Natural killer cell (primary cell): Measurements from ENCODE around the gene ZBTB8A. TPM values are rescaled to one million over a fixed set of nuclear protein-coding genes. Genes with fewer than 3 reads are reported as not detected.

Experiments
- ATAC-seq, 3 donors: fragments of 150-1000 bp in 2 of 3; fragments of 200-7000 bp in 1 of 3; cut with Tn5 transposase; 1 replicate in 1 of 3; 2 replicates in 2 of 3; pipeline ENCODE4 v1.10.0; 2021; ENCODE audit warnings: mild to moderate bottlenecking in 2 of 3, moderate library complexity in 2 of 3
- DNase-seq, 2 donors: peaks; one replicate each; pipeline versions ENCODE4 v3.0.0 to v3.0.0-alpha.2; 2013 to 2021; ENCODE audit warnings: mixed read lengths in 1 of 2
- H3K27ac ChIP-seq: one replicate; pipeline ENCODE4 v1.5.1; 2013; ENCODE audit warnings: mild to moderate bottlenecking, low read length
- H3K27me3 ChIP-seq: one replicate; pipeline ENCODE4 v1.6.1; 2013; ENCODE audit warnings: low read length; ENCODE audit not compliant: control insufficient read depth, insufficient read depth
- H3K36me3 ChIP-seq: one replicate; pipeline ENCODE4 v1.6.1; 2013; ENCODE audit warnings: low read length; ENCODE audit not compliant: control insufficient read depth, insufficient read depth
- H3K4me1 ChIP-seq: one replicate; pipeline ENCODE4 v1.6.1; 2013; ENCODE audit warnings: low read length; ENCODE audit not compliant: control insufficient read depth, insufficient read depth
- H3K4me3 ChIP-seq: one replicate; pipeline ENCODE4 v1.5.1; 2013; ENCODE audit warnings: low read length
- H3K9me3 ChIP-seq: one replicate; pipeline ENCODE4 v1.6.1; 2013; ENCODE audit warnings: low read length; ENCODE audit not compliant: control insufficient read depth, insufficient read depth
- H3K27ac Mint-ChIP-seq, 2 donors: one replicate each; pipeline ENCODE4 v1.8.0; 2022; ENCODE audit warnings: mild to moderate bottlenecking in 2 of 2, mixed read lengths in 2 of 2, moderate library complexity in 1 of 2
- H3K27me3 Mint-ChIP-seq, 2 donors: one replicate each; pipeline ENCODE4 v1.8.0; 2022; ENCODE audit warnings: low read depth in 2 of 2, mixed read lengths in 2 of 2
- H3K36me3 Mint-ChIP-seq: one replicate; pipeline ENCODE4 v1.8.0; 2022; ENCODE audit warnings: mixed read lengths
- H3K4me1 Mint-ChIP-seq, 2 donors: one replicate each; pipeline ENCODE4 v1.8.0; 2022; ENCODE audit warnings: mixed read lengths in 2 of 2
- H3K4me3 Mint-ChIP-seq: one replicate; pipeline ENCODE4 v1.8.0; 2022; ENCODE audit warnings: mild to moderate bottlenecking, moderate library complexity, mixed read lengths
- H3K9me3 Mint-ChIP-seq, 2 donors: one replicate each; pipeline ENCODE4 v1.8.0; 2022; ENCODE audit warnings: mixed read lengths in 2 of 2
- WGBS: methylation state at CpG from one replicate; pipeline ENCODE4 v1.1.7; 2013; ENCODE audit warnings: missing lambda C conversion rate; ENCODE audit not compliant: insufficient coverage; 5-methylcytosine and 5-hydroxymethylcytosine counted together
- intact Hi-C: fragments of 100-400 bp; cut with micrococcal nuclease; formaldehyde crosslinking; loops from one replicate; pipeline ENCODE4 v1.14.2; 2022
- total RNA-seq, 4 donors: library from RNA; stranded (reverse); fragments of 120-200 nt in 1 of 4; gene quantifications; one replicate each; pipeline versions ENCODE4 v1.2.3 to v1.2.4, GENCODE V29; 2013 to 2022
- TF ChIP-seq, protein P1 (sequence below): fragments of 200-600 bp; IDR thresholded peaks from one replicate; pipeline ENCODE4 v1.8.0; 2022; ENCODE audit warnings: antibody characterized with exemption

ZBTB8A gene
- total RNA-seq, 3 donors from 2014 or later (not counting 1 experiment from before 2014, with no cell fraction given) = 0.16 to 0.50 (median 0.33) TPM

DNA sequence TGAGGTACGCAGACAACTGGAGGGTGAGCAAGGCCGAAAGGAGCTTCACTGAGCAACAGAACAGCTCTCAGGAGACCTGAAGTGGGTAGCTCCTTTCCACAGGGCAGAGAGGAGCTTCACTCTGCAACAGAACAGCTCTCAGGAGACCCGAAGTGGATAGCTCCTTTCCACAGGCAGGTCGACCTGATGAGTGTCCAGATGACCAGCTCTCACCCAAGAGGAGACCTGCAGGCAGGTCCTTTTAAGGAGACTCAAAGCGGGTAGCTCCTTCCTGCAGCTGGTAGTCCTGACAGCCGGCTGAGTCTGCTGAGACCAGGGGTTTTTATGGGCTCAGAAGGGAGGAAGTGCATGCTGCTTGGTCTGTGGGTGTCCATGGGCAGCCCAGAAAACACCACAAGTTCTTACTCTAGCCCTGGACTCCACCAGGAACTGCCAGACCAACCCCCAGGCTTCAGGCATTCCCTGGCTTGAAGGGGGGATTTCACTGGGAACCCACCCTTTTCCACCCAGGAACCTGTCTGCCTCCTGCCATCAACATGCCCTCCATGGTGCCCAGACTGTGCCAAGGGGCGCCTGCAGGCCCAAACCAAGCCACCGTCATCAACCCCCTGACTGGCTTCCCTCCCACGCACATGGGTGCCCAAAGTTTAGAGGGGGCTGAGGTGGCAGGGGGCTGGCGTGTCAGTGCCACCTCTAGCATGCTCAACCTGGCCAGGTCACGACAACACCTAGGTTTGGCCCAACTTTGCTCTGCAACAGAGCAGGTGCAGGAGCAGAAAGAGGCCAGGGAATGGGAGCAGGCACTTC, 67.5 kb downstream of the ZBTB8A start:
- no peaks in the 10 kb centered on the region for H3K36me3 ChIP-seq
- Mint-ChIP-seq H3K4me1 (no peaks in the 10 kb centered on the region), H3K9me3 (no peaks in the 10 kb centered on the region), H3K27me3 (no peaks in the 10 kb centered on the region), H3K27ac (no peak overlapping the region), H3K36me3 (no peaks in the 10 kb centered on the region), H3K4me3 (no peak overlapping the region)
- no peaks in the 10 kb centered on the region for H3K27me3 ChIP-seq
- TF ChIP-seq, protein P1, sequence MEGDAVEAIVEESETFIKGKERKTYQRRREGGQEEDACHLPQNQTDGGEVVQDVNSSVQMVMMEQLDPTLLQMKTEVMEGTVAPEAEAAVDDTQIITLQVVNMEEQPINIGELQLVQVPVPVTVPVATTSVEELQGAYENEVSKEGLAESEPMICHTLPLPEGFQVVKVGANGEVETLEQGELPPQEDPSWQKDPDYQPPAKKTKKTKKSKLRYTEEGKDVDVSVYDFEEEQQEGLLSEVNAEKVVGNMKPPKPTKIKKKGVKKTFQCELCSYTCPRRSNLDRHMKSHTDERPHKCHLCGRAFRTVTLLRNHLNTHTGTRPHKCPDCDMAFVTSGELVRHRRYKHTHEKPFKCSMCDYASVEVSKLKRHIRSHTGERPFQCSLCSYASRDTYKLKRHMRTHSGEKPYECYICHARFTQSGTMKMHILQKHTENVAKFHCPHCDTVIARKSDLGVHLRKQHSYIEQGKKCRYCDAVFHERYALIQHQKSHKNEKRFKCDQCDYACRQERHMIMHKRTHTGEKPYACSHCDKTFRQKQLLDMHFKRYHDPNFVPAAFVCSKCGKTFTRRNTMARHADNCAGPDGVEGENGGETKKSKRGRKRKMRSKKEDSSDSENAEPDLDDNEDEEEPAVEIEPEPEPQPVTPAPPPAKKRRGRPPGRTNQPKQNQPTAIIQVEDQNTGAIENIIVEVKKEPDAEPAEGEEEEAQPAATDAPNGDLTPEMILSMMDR = no peak
- DNase-seq (no peak), ATAC-seq (no peak)
- H3K4me1 ChIP-seq = peaks cover 4% of the 10 kb centered on the region
- intact Hi-C loops = no loop called here
- 82% methylated on average over 11 of the region's 11 CpGs for WGBS
- no peak overlapping the region for H3K27ac ChIP-seq
- no peak overlapping the region for H3K4me3 ChIP-seq
- no peaks in the 10 kb centered on the region for H3K9me3 ChIP-seq

DNA sequence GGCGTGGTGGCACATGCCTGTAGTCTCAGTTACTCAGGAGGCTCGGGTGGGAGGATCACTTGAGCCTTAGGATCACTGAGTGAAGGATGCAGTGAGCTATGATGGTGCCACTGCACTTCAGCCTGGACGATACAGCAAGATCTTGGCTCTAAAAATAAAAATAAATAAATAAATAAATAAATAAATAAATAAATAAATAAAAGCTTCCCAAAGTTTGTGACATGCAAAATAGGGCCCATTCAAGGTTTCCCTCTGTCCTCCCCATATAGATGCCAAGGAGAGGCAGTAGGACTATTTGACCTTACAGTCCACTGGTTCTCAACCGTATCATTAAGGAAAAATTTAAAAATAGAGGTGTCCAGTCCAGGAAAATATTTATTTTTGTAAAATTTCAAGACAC, 70.0 kb downstream of the ZBTB8A start:
- ATAC-seq (no peak), DNase-seq (no peak)
- Histone ChIP-seq H3K9me3 (no peaks in the 10 kb centered on the region), H3K27me3 (no peaks in the 10 kb centered on the region), H3K36me3 (no peaks in the 10 kb centered on the region), H3K4me1 (peaks cover 14% of the 10 kb centered on the region), H3K27ac (no peak overlapping the region), H3K4me3 (no peak overlapping the region)
- H3K36me3 Mint-ChIP-seq = no peaks in the 10 kb centered on the region
- H3K4me3 Mint-ChIP-seq = no peak overlapping the region
- TF ChIP-seq, protein P1 = no peak
- intact Hi-C loops = no loop called here
- no peak overlapping the region for H3K27ac Mint-ChIP-seq
- H3K9me3 Mint-ChIP-seq = no peaks in the 10 kb centered on the region
- H3K27me3 Mint-ChIP-seq = no peaks in the 10 kb centered on the region
- H3K4me1 Mint-ChIP-seq = peaks cover 6 to 7% of the 10 kb centered on the region in 2 donors
- whole genome bisulfite sequencing = 97% methylated on average over 2 of the region's 4 CpGs

DNA sequence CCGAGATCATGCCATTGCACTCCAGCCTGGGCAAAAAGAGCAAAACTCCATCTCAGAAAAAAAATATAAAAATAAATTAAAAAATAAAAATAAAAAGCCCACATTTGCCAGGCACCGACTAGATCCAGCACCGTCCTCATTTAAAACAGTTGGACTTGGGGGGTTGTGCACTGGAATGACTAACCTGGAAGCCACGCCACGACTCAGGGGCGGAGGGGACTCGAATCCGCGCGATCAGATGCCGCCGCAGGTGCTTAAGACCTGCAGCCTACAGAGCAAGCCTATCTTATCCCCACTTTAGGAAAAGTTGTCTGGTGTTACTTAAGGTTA, 72.6 kb downstream of the ZBTB8A start:
- WGBS = 3% methylated on average over 11 of the region's 12 CpGs
- TF ChIP-seq, protein P1 = no peak
- Mint-ChIP-seq H3K27me3 (no peaks in the 10 kb centered on the region), H3K27ac (peak overlapping the region in 1 of 2 donors; percentile 31), H3K9me3 (no peaks in the 10 kb centered on the region), H3K4me3 (peak overlapping the region; percentile 86), H3K36me3 (no peaks in the 10 kb centered on the region), H3K4me1 (peaks cover 6 to 7% of the 10 kb centered on the region in 2 donors)
- no peaks in the 10 kb centered on the region for H3K27me3 ChIP-seq
- no peaks in the 10 kb centered on the region for H3K36me3 ChIP-seq
- peaks cover 14% of the 10 kb centered on the region for H3K4me1 ChIP-seq
- intact Hi-C loops = no loop called here
- DNase-seq (no peak), ATAC-seq (no peak)
- H3K9me3 ChIP-seq = no peaks in the 10 kb centered on the region
- H3K27ac ChIP-seq = no peak overlapping the region
- H3K4me3 ChIP-seq = peak overlapping the region; percentile 45
